ENCODE data around the gene RNF225.
"Not testable (repeated sequence)": the region's sequence is repeated elsewhere in the genome, so short reads cannot be mapped to it uniquely, and the experiment has no call there.

RNF225 gene

GRCh38 chr19:58395220-58395978 lies at the start of gene RNF225:
RNF225 (plus strand) TSS chr19:58395656; CDS start chr19:58396090, 434 bp downstream.
- no peak for DNase-seq (ENCODE audit: low read depth, low spot score)

GRCh38 chr19:58346961-58347929 lies 48.2 kb upstream of the RNF225 start:
- no peak for DNase-seq (ENCODE audit: low read depth, low spot score)

GRCh38 chr19:58348080-58348479 lies 47.4 kb upstream of the RNF225 start:
- DNase-seq (ENCODE audit: low read depth, low spot score) = not testable (repeated sequence)

- no peak for DNase-seq (ENCODE audit: low read depth, low spot score)
These were observed 45.9 kb upstream of the RNF225 start for GRCh38 chr19:58349590-58349989.

- no peak for DNase-seq (ENCODE audit: low read depth, low spot score)
These were observed 45.2 kb upstream of the RNF225 start for GRCh38 chr19:58350001-58350861.

- no peak for DNase-seq (ENCODE audit: low read depth, low spot score)
These were observed 44.4 kb upstream of the RNF225 start for GRCh38 chr19:58350871-58351557.

GRCh38 chr19:58351558-58351878 lies 43.9 kb upstream of the RNF225 start:
- no peak for DNase-seq (ENCODE audit: low read depth, low spot score)

GRCh38 chr19:58351990-58352755 lies 43.3 kb upstream of the RNF225 start:
- DNase-seq (ENCODE audit: low read depth, low spot score) = no peak

GRCh38 chr19:58352760-58353671 lies 42.4 kb upstream of the RNF225 start, which contains the start of gene A1BG:
A1BG (minus strand) TSS chr19:58353492; CDS start chr19:58353437, 55 bp downstream.
- no peak for DNase-seq (ENCODE audit: low read depth, low spot score)

GRCh38 chr19:58353717-58354477 lies 41.6 kb upstream of the RNF225 start:
- no peak for DNase-seq (ENCODE audit: low read depth, low spot score)

GRCh38 chr19:58354478-58355030 lies 40.9 kb upstream of the RNF225 start:
- no peak for DNase-seq (ENCODE audit: low read depth, low spot score)

- DNase-seq (ENCODE audit: low read depth, low spot score) = no peak
These were observed 40.1 kb upstream of the RNF225 start for GRCh38 chr19:58355215-58355796.

- no peak for DNase-seq (ENCODE audit: low read depth, low spot score)
These were observed 39.3 kb upstream of the RNF225 start for GRCh38 chr19:58355908-58356765.

GRCh38 chr19:58356766-58357480 lies 38.5 kb upstream of the RNF225 start:
- no peak for DNase-seq (ENCODE audit: low read depth, low spot score)

GRCh38 chr19:58357481-58358145 lies 37.8 kb upstream of the RNF225 start:
- DNase-seq (ENCODE audit: low read depth, low spot score) = no peak

- peak; percentile 43 for DNase-seq (ENCODE audit: low read depth, low spot score)
These were observed 33.6 kb upstream of the RNF225 start for GRCh38 chr19:58361900-58362271.
